HG03159 (cell line): Measurements from ENCODE around the gene PACRG.

Experiments
- ATAC-seq: cut with Tn5 transposase; IDR thresholded peaks from one replicate; pipeline ENCODE4 v1.9.1; 2021; ENCODE audit warnings: mild to moderate bottlenecking, moderate library complexity; ENCODE audit not compliant: unreplicated experiment

Gene PACRG

DNA sequence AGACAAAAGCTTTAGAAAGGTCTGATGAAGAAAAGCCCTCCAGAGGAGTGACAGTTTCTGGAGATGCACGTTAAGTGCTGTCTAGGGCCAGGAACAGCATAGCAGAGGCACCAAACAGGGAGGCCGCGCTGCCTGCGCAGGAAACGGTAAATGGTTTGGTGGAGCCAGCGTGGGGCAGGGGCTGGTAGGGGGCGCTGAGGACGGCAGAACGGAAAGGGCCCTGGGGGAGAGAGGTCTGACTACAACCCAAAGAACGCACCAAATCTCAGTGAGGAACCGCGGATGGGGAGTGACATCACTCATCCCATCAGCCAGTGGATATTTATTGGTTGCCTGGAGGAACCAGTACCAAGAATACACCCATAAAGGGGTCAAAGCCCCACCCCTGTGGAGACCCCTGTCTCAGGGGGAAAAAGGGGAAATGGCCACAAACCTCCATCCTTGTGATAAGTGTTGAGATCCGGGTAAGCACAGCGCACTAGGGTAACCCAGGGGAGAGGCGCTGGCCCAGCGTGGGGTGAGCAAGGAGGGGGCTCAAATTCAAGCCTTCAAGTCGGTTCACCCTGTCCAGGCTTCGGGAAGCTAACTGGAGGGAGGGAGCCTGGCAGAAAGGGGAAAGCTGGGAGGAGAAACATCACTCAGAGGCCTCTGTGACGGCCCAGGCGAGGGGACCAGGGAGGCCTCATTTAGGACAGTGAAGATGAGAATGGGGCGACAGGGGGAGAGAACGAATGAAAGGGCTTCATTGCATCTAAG lies 437.6 kb downstream of the PACRG start:
- ATAC-seq: no peak

DNA sequence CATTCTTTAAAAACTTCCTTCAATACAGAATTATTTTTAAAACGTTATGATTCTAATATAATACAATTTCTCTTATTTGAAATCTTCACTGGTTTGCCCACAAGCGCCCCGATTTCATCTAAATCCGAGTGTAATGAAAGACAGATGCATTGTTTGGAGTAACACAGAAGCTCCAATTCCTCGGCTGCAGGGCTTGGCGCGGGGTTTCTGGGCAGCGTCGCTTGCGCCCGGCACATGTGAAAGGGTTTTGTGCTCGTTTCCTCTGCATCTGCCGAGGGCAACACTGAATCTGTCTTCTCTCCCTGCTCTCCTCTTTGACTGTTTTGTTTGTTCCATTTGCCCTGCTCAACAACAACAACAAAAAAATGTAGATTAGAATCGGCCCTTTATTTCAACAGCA lies 438.1 kb downstream of the PACRG start:
- ATAC-seq: no peak

DNA sequence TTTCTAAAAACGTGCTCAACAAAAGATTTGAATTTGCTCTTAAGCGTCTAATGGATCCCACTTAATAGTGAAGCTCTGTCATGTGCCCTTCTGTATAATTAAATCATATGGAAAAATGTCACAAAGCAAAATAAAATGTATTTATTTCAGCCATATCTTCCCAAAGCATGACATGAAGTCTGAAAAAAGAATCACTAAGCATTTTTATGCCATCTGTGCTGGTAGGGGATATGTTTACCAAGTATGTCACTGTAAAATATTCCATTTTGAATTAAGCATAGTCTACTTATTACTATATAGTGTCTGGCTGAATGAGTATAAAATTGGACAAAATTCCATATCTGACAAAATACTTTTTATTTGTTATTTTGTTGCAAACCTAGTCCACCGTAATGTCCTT lies 438.7 kb downstream of the PACRG start:
- no peak for ATAC-seq

DNA sequence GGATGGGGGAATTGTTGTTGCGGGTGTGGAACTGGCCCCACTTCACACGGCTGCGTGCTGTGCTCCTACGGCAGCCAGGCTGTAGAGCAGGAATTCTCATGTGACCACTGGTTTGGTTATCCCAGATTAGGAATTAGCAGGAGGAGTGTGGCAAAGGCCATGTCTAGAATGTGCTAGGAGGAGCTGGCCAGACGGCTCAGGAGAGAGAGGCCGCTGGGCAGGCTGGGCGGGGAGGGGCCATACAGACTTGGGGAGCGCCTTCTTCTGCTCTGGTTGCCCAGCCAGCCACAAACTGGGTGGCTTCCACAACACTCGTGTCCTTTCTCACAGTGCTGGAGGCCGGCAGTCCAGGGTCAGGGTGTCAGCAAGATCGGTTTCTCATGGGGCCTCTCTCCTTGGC lies 441.7 kb downstream of the PACRG start:
- ATAC-seq: no peak

GRCh38 chr6:163170294-163170883 lies 442.6 kb downstream of the PACRG start:
- peak; percentile 91 for ATAC-seq

- no peak for ATAC-seq
Observed at GRCh38 chr6:163173741-163174140, 446.0 kb downstream of the PACRG start.

DNA sequence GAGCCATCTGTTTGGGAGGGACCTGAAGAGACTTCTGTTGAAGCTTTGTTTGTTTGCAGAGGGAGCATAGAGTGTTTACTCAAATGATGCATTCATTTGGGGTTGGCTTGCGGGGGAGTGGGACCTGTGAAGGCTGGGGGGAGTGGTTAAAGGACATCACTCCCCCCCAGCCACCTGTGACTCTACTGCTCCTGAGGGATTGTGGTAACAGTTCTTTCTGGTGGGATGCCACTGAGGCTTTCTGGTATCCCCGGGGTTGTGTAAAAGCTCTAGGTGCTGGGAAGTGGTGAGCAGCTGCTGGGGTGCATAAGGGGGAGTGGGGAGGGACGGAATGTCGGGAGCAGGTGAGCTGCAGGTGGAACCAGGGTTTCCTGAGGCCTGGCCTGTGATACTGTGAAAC lies 447.5 kb downstream of the PACRG start:
- ATAC-seq: no peak

- no peak for ATAC-seq
Observed at GRCh38 chr6:163176097-163176496, 448.3 kb downstream of the PACRG start.

- no peak for ATAC-seq
Observed at GRCh38 chr6:163177007-163177406, 449.2 kb downstream of the PACRG start.

GRCh38 chr6:163177892-163178420 lies 450.2 kb downstream of the PACRG start:
- ATAC-seq: no peak

- no peak for ATAC-seq
Observed at GRCh38 chr6:163179061-163179460, 451.3 kb downstream of the PACRG start.

DNA sequence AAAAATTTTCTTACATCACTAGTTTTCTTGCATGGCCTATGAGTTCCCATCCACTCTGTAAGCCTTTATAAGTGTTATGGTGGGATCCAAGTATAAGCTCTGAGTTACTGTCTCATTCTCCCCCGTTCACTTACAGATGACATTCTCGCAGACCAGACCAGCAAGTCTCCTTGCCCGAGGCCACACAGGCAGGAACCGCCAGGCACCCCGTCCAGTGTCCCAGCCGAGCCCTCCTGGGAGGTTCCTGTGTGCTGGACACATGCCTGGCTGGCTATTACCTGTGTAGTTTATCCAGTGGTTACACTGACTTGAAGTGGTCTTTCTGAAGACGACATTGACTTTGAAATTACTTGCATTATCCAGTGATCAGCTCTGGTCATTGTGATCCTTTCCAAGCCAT lies 451.9 kb downstream of the PACRG start:
- ATAC-seq: no peak

GRCh38 chr6:163180874-163181541 lies 453.2 kb downstream of the PACRG start:
- no peak for ATAC-seq

DNA sequence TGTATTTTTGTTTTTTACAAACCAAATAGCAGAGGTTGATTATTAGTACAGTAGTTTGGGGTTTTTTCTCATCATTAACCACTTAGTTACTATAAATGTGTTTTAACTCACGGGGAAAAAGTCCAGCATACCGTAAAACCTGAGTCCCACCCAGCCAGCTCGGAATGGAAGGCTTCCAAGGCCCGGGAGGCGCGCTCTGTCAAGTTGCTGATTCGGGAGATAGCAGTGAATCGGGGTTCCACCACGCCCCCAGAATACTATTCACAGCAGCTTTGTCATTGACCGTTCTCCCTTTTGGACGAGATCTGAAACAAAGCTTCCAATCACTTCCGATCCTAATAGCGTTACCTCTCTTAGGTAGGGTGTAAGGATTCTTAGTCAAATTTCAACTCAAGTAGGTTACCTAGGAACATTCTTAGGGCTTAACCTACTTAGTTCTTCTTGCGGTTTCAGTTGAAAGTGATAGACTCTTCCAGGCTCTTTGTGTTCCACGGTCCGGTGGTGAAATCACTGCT lies 453.9 kb downstream of the PACRG start:
- ATAC-seq: no peak

DNA sequence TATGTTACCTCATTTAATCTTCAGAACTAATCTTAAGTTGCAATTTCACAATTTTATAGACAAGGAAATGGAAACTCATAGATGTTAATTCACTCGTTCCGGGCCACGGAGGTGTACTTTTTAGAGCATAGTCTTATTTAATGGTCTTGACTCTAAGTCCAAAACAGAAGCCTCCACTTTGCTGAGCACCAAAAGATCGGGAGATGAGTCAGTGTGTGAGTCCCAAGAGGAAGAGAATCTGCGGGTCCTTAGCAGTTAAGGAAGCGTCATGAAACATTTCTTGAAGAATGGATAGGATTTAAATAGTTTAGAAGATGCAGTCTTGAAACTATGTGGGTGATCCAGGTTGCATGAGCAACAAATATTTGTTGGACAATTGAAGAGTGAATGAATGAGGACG lies 454.9 kb downstream of the PACRG start:
- ATAC-seq: no peak

DNA sequence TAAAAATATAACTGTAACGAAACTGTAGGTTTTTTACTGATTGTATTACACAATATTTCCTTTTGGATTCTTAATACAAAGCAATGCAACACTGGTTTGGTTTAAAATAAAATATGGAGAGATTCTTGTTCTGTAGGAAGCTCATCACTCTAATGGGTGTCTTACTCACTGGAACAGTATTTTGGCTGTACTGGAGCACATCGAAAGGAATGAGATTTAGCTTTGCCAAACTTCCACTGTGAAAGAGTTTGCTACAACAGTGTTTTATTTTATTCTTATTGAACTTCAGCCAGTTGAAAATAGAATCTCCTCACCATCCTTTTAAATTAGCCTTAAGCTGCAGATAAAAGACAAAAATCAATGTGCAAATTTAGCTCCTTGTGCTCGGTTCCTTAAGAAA lies 456.0 kb downstream of the PACRG start:
- ATAC-seq: no peak

DNA sequence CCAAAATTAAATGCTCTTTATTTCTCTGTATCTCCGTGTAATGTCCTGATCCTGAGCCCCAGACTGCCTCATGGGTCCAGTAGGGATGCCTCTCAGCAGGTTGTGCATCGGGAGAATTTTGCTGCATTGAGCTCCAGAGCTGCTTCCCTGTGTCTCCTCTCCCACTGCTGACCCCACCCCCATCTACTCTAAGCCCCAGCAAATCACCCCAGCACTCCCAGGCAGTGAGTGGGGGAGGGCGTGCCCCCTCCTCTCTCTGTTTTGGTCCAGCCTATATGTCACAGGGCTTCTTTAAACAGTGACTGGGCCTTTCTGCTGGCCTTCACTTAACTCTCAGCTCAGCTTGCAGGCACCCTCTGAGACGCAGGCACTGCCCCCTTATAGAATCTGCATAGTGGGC lies 458.0 kb downstream of the PACRG start:
- no peak for ATAC-seq

- no peak for ATAC-seq
Observed at GRCh38 chr6:163186527-163186926, 458.8 kb downstream of the PACRG start.

GRCh38 chr6:163187201-163187600 lies 459.4 kb downstream of the PACRG start:
- ATAC-seq: no peak

GRCh38 chr6:163187606-163188005 lies 459.8 kb downstream of the PACRG start:
- ATAC-seq: no peak

- no peak for ATAC-seq
Observed at GRCh38 chr6:163188746-163189145, 461.0 kb downstream of the PACRG start.

DNA sequence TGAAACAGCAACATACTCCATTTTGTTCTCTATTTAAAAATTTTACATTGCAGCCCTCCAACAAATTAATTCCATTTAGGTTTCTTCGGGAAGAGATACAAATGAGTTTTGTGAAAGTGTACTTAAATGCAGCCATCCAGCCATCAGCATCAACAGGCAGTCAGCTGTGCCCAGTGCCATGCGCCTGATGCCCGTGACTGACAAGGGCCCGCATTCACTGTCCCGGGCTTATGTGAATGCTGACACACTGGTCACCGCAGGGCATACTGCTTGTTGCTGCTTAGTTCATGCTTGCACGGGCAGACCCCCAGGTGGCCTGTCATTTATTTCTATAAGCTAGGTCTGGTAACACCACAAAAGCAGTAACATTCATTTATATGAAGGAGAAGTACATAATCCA lies 461.8 kb downstream of the PACRG start:
- no peak for ATAC-seq
